ENCODE data around the gene KCNQ1.

KCNQ1 gene

DNA sequence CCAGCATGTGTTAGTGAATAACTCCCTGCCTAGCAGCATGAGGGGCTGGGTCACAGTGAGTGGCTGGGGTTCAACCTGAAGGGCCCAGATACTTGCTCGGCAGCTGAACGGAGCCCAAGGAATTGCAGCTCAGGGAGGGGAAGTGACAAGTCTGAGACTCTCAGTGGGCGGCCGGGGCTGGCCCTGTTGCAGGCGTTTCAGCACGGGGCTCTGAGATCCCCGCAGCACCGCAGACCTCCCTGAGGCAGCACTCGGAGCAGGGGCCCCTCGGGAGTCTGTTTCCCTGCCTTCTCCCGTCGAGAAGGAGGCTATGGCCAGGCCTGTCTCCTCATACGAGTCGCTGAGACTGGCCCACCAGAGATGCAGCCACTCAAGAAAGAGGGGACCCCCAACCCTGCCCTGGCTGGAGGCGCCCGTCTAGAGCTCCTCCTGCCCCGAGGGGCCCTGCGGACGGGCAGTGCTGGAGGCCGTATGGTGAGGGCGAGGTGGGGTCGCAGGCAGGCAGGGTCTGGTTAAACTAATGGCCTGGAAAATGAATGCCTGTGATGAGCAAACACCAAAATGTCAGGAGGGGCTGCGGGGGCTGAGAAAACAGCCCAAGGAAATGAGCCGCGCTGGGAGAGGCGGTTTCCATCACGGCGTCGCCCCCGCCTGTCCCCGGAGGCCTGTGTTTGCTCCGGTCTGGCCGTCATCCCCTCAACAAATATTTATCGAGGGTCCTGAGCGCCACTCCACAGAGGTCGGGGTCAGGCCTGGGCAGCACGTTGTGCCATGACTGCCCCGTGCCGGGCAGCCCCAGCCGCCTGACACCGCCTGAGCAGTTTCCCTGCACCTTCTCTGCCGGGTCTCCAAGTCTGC lies 35.0 kb upstream of the KCNQ1 start:
- no peak for DNase-seq (ENCODE audit: low spot score)

- no peak for DNase-seq (ENCODE audit: low spot score)
Measured at GRCh38 chr11:2410616-2411015, 34.2 kb upstream of the KCNQ1 start.

GRCh38 chr11:2411446-2412305 lies 33.1 kb upstream of the KCNQ1 start:
- DNase-seq (ENCODE audit: low spot score): no peak

DNA sequence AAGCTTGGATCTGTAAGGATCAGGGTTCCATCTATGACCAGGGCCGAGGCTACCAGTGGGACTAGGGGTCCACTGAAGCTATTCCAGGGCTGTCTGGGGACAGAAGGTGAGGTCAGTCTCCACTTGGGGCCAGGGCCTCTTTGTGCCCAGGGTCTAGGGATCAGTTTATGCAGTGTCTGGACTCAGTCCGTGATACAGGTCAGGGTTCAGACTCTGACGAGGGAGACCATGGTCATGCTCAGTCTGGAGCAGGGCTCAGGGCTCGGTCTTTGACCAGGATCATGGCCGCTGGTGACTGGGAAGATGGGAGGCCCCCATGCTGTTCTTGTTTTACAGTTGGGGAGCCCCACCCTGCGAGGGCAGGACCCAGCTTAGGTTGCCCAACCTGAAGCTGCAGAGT lies 32.5 kb upstream of the KCNQ1 start:
- no peak for DNase-seq (ENCODE audit: low spot score)

DNA sequence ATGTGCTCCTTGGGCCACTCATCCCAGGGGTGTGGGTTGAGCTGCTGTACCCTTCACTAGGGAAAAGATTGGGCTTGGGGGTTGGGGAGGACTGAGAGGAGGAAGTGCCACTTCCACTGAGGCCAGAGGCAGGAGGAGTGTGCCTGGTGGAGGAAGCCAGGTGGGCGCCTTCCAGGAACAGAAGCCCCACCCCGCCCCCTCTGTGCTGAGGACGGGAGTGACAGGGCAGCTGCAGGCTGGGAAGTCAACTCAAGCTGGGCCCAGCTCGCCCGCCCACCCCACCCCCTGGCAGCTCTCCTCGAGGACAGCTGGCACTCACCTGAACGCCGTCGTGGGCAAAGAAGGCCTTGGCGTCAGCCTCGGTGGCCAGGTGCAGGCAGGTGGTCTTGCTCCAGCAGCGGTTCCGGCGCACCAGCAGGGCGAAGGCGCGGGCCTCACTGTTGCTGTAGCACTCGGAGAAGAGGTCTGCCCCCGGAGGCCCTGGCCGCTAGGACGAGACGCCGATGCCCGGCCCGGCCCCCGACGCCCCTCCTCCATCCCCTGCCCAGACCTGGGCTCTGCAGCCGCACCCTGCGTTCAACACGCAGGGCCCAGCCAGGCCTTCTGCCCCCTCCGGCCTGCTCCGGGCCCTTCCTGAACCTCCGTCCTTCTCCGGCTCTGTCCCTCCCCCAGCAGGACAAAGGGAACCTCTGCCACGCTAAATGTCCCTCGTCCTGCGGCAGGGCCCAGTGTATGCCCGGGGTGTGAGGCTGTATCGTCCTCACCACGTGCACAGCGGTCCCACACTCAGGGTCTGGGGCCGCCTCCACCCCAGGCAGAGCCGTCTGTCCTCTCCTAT lies 30.8 kb upstream of the KCNQ1 start:
- DNase-seq (ENCODE audit: low spot score): no peak

- no peak for DNase-seq (ENCODE audit: low spot score)
Measured at GRCh38 chr11:2414616-2415015, 30.2 kb upstream of the KCNQ1 start.

DNA sequence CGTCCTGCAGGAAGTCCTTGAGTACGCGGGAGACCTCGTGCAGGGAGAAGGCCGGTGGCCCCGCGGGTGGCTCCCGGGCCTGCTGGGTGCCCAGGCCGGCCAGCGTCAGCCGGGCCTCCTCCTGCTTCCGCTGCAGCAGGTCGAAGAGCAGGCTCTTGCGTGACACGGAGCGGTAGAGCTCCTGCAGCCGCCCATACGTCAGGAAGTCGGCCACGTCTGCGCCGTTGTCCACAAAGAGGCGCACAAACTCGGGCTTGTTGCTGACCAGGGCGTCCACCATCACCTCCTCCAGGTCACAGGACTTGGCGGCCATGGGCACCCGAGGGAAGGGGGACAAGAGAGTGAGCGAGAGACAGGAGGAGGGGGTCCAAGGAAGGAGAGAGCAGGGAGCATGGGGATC lies 29.6 kb upstream of the KCNQ1 start:
- DNase-seq (ENCODE audit: low spot score): no peak

DNA sequence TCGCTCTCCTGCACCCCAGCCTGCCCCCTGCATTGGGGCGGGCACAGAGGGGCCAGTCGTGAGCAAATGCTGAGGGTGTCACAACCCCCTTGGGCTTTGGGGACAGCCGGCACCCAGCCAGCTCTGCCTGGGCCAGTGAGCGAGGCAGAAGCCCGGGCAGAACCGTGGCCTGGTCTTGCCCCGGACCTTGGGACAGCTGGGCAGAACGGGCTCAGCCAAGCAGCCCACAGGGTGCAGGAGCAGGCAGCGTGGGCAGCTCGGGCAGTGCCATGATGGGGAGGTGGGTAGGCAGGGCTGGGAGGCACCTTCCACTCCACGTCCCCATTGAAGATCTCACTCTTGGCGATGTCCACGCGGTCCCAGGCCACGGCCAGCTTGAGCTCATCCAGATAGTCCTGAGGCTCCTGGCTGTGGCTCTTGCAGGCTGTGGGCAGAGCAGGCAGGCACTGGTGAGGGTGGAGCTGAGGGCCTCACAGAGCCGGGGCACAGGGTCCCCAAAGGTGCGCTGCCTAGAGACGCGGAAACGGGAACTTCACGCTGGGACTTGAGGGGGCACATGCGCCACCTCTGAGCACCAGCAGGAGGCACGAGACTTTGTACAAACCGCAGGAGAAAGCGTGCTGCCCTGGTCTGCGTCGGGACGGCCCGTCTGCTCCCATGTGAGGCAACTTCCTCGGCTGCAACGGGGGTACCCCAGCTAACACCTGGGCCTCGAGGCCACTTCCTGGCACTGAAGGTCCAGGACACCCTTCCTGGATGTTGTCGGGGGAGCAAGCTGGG lies 29.0 kb upstream of the KCNQ1 start:
- no peak for DNase-seq (ENCODE audit: low spot score)

DNA sequence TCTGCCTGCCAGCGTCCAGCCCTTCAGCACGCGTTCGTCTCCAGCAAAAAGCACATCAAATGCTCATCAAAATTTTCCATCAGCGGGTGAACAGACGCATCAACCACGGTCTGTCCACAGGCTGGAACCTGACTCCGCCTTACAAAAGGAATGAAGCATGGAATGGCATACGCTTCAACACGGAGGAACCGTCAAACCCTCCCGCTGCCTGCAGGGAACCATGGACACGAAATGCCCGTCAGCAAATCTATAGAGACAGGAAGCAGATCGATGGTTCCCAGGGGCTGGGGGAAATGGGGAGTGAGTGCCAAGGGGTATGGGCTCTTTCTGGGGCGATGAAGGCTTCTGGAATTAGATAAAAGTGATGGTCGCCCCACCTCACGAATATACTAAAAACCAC lies 28.0 kb upstream of the KCNQ1 start:
- DNase-seq (ENCODE audit: low spot score): no peak

GRCh38 chr11:2417856-2418692 lies 26.7 kb upstream of the KCNQ1 start:
- no peak for DNase-seq (ENCODE audit: low spot score)

GRCh38 chr11:2418693-2419360 lies 26.0 kb upstream of the KCNQ1 start:
- DNase-seq (ENCODE audit: low spot score): no peak

DNA sequence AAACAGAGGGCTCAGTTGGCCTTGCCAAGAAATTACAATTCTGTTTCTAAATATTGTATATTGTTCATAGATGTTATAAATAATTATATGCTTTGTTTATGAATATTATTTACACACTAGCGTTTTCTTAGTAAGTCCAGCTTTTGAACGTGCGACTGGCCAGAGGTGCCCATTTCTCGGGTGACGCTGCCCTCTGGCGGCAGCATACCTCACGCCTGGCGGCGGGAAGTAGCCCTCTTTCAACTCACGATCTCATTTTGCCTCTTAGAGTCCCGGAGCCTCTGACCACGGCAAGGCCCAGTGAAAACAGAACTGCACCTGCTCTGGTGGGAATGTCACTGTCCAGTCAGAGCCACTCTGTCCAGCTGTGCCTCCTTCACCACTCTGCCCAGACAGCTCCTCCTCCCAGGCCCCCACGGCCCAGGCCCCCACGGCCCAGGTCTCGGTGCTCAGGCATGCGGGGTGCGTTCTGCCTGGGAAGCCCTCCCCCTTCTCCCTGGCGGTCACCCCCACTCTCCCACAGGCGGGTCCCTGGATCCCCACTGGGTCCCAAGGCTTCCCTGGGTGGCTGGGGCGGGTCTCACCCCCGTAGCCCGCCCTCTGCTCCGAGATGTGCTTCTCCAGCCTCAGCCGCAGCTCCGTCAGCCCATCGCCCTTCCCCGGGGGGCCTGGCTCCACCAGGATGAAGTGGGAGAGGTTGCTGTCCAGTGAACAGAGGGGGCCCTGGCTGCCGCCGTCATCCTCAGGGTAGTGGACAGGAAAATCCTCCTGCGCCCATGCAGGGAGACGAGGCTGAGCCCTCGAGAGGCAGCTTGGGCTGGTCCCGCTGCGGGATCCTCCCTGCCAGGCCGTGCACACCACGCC lies 24.9 kb upstream of the KCNQ1 start:
- DNase-seq (ENCODE audit: low spot score): peak; percentile 70

- peak; percentile 70 for DNase-seq (ENCODE audit: low spot score)
Measured at GRCh38 chr11:2420502-2421225, 24.1 kb upstream of the KCNQ1 start.

GRCh38 chr11:2421226-2421994 lies 23.4 kb upstream of the KCNQ1 start:
- DNase-seq (ENCODE audit: low spot score): no peak

DNA sequence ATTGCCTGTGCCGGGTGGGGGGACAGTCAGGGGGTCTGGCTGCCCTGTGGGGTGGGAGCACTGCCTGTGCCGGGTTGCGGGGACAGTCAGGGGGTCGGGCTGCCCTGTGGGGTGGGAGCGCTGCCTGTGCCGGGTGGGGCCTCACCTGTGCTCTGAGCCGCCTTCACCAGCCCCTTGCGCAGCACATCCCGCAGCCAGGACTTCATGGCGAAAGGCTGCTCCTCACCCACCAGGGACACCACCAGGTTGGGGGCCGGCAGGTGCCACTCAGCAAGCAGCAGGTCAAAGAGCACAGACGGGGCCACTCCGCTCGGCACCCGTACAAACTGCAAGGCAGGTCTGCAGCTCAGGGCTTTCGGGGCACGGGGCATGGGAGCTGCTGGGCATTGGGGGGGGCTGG lies 22.8 kb upstream of the KCNQ1 start:
- no peak for DNase-seq (ENCODE audit: low spot score)

DNA sequence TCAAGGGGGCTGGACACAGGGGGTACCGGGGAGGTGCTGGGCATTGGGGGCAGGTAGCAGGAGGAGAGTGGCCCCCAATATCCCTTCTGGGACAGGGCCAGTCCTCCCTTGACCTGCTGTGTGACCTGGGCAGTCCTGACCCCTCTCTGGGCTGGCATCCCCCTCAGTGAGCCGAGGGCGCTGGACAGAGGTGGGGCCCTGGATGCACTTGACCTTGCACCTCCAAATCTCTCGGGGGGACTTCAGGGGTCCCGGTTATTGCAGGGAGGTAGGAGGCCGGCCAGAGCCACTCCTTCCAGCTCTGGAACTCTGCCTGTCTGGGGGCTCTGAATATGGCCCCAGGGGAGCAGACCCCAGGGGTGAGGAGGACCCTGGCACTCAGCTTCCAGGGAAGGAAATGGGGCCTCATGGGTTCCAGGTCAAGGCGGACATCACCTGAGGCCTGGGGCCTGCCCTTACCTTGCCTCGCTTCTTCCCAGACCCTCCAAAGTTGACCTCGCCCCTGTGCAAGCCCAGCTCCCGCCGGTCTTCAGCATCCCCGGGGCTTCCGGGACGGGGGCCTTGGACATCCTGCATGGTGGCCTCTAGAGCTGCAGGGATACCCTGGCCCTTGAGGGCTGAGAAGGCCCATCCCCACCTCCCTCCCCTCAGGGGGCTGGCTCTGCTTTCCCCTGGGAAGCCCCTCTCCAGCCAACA lies 22.2 kb upstream of the KCNQ1 start:
- DNase-seq (ENCODE audit: low spot score): no peak

Measured in kidney capillary endothelial cell (primary cell).